Small intestine (tissue), 7 donors: Measurements from ENCODE around the gene MAP1LC3B. TPM values are rescaled to one million over a fixed set of nuclear protein-coding genes. Genes with fewer than 3 reads are reported as not detected.

ENCODE experiments used
- DNase-seq, 2 donors: peaks; one replicate each; pipeline versions ENCODE4 v3.0.0 to v3.0.0-alpha.2; 2013
- FAIRE-seq: peaks from 2 replicates; lab custom pipeline; 2012; peaks lifted over from hg19 to GRCh38; lab: Jason Lieb, UNC
- H3K27ac ChIP-seq, 3 donors: one replicate each; pipeline ENCODE4 v1.5.1; 2013; ENCODE audit warnings: low read length in 2 of 3, mild to moderate bottlenecking in 2 of 3, control low read depth in 1 of 3, inconsistent platforms in 1 of 3, low read depth in 1 of 3, moderate library complexity in 1 of 3
- H3K27me3 ChIP-seq, 3 donors: one replicate each; pipeline ENCODE4 v1.6.1; 2013; ENCODE audit warnings: low read length in 3 of 3, inconsistent platforms in 1 of 3; ENCODE audit not compliant: control insufficient read depth in 3 of 3, insufficient read depth in 3 of 3
- H3K36me3 ChIP-seq, 3 donors: one replicate each; pipeline ENCODE4 v1.6.1; 2013; ENCODE audit warnings: low read length in 3 of 3, inconsistent platforms in 1 of 3, low read depth in 1 of 3, mild to moderate bottlenecking in 1 of 3, moderate library complexity in 1 of 3; ENCODE audit not compliant: control insufficient read depth in 3 of 3, insufficient read depth in 2 of 3
- H3K4me1 ChIP-seq, 3 donors: one replicate each; pipeline ENCODE4 v1.6.1; 2013; ENCODE audit warnings: low read length in 2 of 3, inconsistent platforms in 1 of 3, low read depth in 1 of 3, mild to moderate bottlenecking in 1 of 3, moderate library complexity in 1 of 3; ENCODE audit not compliant: control insufficient read depth in 3 of 3, insufficient read depth in 2 of 3
- H3K4me3 ChIP-seq, 3 donors: one replicate each; pipeline ENCODE4 v1.5.1; 2013; ENCODE audit warnings: low read length in 3 of 3, control low read depth in 1 of 3, inconsistent platforms in 1 of 3, low read depth in 1 of 3, mild to moderate bottlenecking in 1 of 3, moderate library complexity in 1 of 3
- H3K9me3 ChIP-seq, 2 donors: one replicate each; pipeline ENCODE4 v1.6.1; 2013; ENCODE audit warnings: low read depth in 1 of 2, low read length in 1 of 2; ENCODE audit not compliant: control insufficient read depth in 2 of 2, insufficient read depth in 1 of 2
- WGBS, 3 donors: extraction: QIAGEN DNeasy Blood & Tissue Kit; methylation state at CpG; one replicate each; pipeline ENCODE4 v1.1.7; 2013; 5-methylcytosine and 5-hydroxymethylcytosine counted together
- polyA plus RNA-seq, 4 donors: library from polyadenylated mRNA; stranded (reverse) in 3 of 4; unstranded in 1 of 4; fragments of 200-250 nt in 3 of 4; fragments of 120-200 nt in 1 of 4; gene quantifications; one replicate each; pipeline versions ENCODE4 v1.2.1 to v1.2.3, GENCODE V29; 2013
- donor health status: healthy with polysubstance abuse.
- donor health status: control.
- donor health status: control.
- donor health status: Bipolar disorder and iron deficiency.
- donor health status: healthy.

The MAP1LC3B gene
- polyA plus RNA-seq, 4 donors = 35.1 to 61.1 (median 46.9) TPM

DNA sequence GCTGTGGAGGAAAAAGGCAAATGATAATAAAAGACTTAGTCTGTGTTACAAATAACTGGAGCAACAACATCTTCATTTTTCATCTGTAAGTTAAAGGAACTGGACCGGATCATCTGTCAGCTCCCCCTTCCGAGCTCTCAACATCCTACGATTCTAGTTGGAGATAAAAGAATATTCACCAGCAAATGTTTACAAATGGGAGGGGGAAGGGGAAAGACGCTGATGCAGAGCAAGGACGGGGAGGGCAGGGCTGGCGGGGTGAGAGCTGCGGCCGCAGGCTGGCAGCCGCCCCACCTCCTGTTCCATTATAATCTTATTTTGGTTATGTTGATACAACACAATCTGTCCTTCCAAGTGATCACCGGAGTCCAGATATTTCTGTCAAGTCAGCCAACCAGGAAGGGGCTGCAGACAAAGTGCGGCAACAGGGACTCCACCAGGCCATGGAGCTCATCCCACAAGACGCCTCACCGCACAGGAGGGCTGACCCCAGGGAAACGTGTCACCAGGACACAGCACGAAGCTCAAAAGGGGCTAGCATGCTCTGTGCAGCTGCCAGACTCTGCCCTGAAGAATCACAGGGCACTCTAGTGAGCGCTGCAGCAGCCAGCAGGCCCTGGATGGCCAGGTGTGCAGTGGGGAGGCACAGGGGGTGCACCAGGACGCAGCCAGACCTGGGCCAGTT, 28.2 kb upstream of the MAP1LC3B start:
- no peak overlapping the region for H3K4me3 ChIP-seq
- WGBS, 3 donors = 24 to 49% (median 44%) methylated on average over 17 of the region's 17 CpGs
- peak overlapping the region; percentile 13 to 45 (median 17) for H3K27ac ChIP-seq
- no peaks in the 10 kb centered on the region for H3K27me3 ChIP-seq
- FAIRE-seq (no peak), DNase-seq (peak in 1 of 2 donors; percentile 13)
- peaks cover 0 to 2% (median 0%) of the 10 kb centered on the region in 3 donors for H3K4me1 ChIP-seq
- no peaks in the 10 kb centered on the region for H3K9me3 ChIP-seq
- H3K36me3 ChIP-seq = peaks cover 4 to 61% (median 6%) of the 10 kb centered on the region in 3 donors

DNA sequence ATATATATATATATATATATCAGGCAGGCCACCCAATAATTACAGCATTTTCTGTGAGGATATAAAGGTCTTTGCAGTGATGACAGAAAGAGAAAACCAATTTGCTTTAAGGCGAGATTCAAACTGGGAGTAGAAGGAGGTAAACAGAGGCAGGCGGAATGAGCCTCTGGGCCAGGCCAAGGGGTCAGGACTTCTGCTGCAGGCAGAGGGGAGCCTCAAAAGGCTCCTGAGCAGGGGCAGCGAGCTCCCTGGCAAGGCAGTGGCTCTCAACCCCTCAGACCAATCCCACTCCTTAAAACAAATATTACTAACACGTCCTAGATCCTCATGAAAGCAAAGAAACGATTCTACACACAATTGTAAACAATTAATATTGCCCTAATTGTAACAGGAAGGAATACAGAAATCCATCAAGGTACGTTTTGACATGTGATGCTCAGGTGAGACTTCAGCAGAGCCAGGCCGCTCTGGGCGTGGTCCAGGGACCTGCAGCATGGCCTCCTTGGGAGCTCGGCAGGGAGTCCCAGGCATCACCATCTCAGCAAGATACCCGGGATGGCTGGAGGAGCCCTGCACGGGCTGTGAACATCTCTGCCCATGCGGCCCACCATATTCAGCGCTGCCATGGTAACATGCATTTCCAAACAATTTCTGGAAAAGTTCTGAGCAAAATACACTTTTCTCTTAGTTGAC, 27.0 kb upstream of the MAP1LC3B start:
- Histone ChIP-seq H3K36me3 (peaks cover 0 to 55% (median 0%) of the 10 kb centered on the region in 3 donors), H3K4me1 (peaks cover 0 to 4% (median 0%) of the 10 kb centered on the region in 3 donors), H3K27ac (no peak overlapping the region), H3K9me3 (no peaks in the 10 kb centered on the region), H3K27me3 (no peaks in the 10 kb centered on the region), H3K4me3 (no peak overlapping the region)
- FAIRE-seq (no peak), DNase-seq (no peak)
- 85 to 86% (median 85%) methylated on average over 12 to 13 of the region's 13 CpGs for WGBS, 3 donors

DNA sequence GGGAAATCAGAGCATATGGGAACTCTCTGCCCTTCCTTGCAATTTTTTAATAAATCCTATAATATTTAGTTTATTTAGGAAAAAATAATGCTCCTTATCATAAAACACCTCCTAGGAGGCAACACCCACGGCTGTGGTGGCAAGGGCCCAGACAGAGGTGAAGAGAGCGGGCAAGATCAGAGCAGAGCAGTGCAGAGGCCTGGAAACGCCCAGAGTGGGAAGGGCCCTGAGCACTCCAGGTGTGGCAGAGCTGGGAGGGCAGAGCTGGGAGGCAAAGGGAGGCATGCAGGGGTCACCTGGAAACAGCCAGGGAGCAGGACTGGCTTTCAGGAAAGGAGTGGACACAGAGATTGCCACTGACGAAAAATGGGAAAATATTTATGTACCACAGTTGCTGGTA, 25.8 kb upstream of the MAP1LC3B start:
- Histone ChIP-seq H3K4me1 (peaks cover 0 to 4% (median 0%) of the 10 kb centered on the region in 3 donors), H3K36me3 (peaks cover 0 to 47% (median 0%) of the 10 kb centered on the region in 3 donors), H3K27ac (peak overlapping the region in 1 of 3 donors; percentile 8), H3K9me3 (no peaks in the 10 kb centered on the region), H3K27me3 (no peaks in the 10 kb centered on the region), H3K4me3 (no peak overlapping the region)
- peak in 1 of 2 donors; percentile 77 for DNase-seq
- no peak for FAIRE-seq
- 25 to 68% (median 35%) methylated on average over 4 of the region's 4 CpGs for WGBS, 3 donors

DNA sequence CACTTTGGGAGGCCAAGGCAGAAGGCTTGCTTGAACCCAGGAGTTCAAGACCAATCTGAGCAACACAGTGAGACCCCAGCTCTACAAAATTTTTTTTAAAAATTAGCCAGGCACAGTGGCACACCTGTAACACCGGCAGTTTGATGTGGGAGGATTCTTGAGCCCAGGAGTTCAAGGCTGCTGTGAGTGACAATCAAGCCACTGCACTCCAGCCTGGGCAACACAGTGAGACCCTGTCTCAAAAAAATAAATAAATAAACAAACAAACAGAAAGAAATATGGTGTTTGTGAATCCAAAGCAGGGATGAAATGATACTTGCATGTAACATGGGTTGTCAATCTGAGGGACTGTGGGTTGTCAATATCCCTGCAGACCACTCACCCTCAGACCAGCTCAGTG, 25.2 kb upstream of the MAP1LC3B start:
- no peak for FAIRE-seq
- 71 to 88% (median 75%) methylated on average over 1 of the region's 1 CpG for WGBS, 3 donors
- no peak overlapping the region for H3K4me3 ChIP-seq
- peaks cover 0 to 40% (median 0%) of the 10 kb centered on the region in 3 donors for H3K36me3 ChIP-seq
- no peak overlapping the region for H3K27ac ChIP-seq
- H3K27me3 ChIP-seq = no peaks in the 10 kb centered on the region
- no peak for DNase-seq
- H3K4me1 ChIP-seq = peaks cover 0 to 4% (median 0%) of the 10 kb centered on the region in 3 donors
- H3K9me3 ChIP-seq = no peaks in the 10 kb centered on the region

DNA sequence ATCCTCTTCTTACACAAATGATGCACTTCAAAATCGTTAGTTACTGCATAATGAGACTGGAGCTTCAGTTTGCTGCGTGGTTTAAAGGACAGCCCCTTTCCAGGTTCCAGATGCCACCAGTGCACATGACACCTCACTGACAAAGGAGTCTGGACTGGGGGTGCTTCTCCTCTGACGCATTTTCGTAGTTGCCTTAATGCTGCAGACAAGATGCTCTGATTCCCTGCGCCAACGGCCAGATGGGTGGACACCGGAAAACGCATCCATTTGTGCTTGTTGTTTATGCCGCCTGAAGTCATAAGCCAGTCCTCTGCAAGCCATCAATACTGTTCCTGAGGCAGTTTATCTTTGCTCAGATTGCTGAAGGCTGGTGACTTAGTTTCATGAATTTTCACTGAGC, 24.6 kb upstream of the MAP1LC3B start:
- Histone ChIP-seq H3K27me3 (no peaks in the 10 kb centered on the region), H3K36me3 (peaks cover 0 to 40% (median 0%) of the 10 kb centered on the region in 3 donors), H3K27ac (no peak overlapping the region), H3K4me3 (no peak overlapping the region), H3K9me3 (no peaks in the 10 kb centered on the region), H3K4me1 (peaks cover 0 to 4% (median 0%) of the 10 kb centered on the region in 3 donors)
- no peak for DNase-seq
- 84 to 90% (median 84%) methylated on average over 9 of the region's 9 CpGs for WGBS, 3 donors
- no peak for FAIRE-seq

DNA sequence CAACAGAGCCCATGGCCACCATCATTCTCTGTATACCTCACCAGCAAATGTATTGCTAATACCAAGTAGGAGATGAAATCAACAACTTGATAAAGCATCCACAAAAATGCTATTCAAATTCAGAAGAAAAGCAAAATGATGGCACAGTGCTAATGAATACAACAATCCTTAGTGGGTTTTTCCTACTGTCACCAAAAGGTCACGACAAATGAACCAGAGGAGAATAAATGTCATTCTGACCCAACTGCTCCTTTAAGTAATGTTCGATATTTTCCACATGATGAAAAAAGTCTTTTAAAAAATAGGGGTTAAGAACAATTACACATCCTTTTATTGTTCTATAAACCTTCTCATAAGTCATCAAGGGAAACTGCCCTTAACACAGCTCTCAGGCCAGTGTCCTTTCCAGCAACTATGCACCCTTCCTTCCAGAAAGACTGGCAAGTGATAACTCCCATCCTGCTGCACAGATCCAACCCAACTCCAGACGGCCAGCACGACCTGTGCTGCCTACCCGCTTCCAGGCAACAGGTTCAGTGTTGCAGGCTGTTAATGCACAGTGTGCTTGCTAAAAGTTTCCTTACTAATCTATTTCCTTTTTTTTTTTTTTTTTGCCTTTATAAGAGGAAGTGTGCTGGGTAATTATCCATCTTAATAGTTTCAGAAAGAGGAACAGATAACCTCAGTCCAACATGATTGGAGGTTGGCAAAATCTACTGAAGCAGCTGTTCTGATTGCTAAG, 23.9 kb upstream of the MAP1LC3B start:
- peak in 1 of 2 donors; percentile 28 for DNase-seq
- Histone ChIP-seq H3K36me3 (peaks cover 0 to 36% (median 0%) of the 10 kb centered on the region in 3 donors), H3K27me3 (no peaks in the 10 kb centered on the region), H3K27ac (peak overlapping the region in 1 of 3 donors; percentile 26), H3K4me1 (peaks cover 0 to 4% (median 0%) of the 10 kb centered on the region in 3 donors), H3K4me3 (no peak overlapping the region), H3K9me3 (no peaks in the 10 kb centered on the region)
- WGBS, 3 donors = 43 to 54% (median 46%) methylated on average over 5 of the region's 5 CpGs
- no peak for FAIRE-seq

DNA sequence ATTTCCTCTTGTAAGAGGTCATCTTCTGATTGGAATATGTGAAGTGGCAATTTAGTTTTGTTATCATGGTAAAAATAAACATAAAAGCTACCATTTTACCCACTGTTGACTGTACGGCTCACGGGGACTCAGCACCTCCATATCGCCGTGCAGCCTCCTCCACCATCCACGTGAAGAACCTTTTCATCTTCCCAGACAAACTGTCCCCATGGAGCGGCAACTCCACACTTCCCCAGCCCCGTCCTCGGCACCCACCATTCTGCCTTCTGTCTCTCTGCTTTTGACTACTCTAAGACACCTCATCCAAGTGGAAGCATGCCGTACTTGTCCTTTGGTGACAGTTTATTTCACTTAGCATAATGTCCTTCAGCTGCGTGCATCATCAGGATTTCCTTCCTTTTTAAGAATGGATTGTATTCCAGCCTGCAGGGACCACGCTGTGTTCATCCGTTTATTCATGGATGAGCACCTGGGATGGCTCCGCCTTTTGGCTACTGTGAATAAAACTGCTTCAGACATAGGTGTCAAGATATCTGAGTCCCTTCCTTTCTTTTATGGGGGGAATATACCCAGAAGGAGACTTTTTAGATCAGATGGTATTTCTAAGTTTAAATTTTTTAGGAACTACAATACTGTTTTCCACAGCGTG, 22.9 kb upstream of the MAP1LC3B start:
- H3K4me1 ChIP-seq = peaks cover 0 to 4% (median 0%) of the 10 kb centered on the region in 3 donors
- FAIRE-seq (no peak), DNase-seq (no peak)
- no peaks in the 10 kb centered on the region for H3K9me3 ChIP-seq
- H3K27ac ChIP-seq = peak overlapping the region in 1 of 3 donors; percentile 14
- no peak overlapping the region for H3K4me3 ChIP-seq
- no peaks in the 10 kb centered on the region for H3K27me3 ChIP-seq
- peaks cover 0 to 30% (median 0%) of the 10 kb centered on the region in 3 donors for H3K36me3 ChIP-seq
- WGBS, 3 donors = 83 to 93% (median 92%) methylated on average over 14 of the region's 14 CpGs
